Endodermal cell (in vitro differentiated cells): ENCODE measurements around the gene MEGF11. TPM values are rescaled to one million over a fixed set of nuclear protein-coding genes. Genes with fewer than 3 reads are reported as not detected.

Experiments used
- DNase-seq: peaks from one replicate; pipeline ENCODE4 v3.0.0-alpha.2; 2017
- H3K27ac ChIP-seq: 2 replicates; pipeline ENCODE4 v1.5.1; 2013; ENCODE audit warnings: mild to moderate bottlenecking, low read depth, low read length, moderate library complexity
- H3K27me3 ChIP-seq: 2 replicates; pipeline ENCODE4 v1.6.1; 2013; ENCODE audit warnings: mild to moderate bottlenecking, low read length, moderate library complexity; ENCODE audit not compliant: insufficient read depth, control insufficient read depth, poor library complexity, severe bottlenecking
- H3K36me3 ChIP-seq: 2 replicates; pipeline ENCODE4 v1.7.0; 2013; ENCODE audit warnings: mild to moderate bottlenecking, low read length, moderate library complexity; ENCODE audit not compliant: control insufficient read depth, insufficient read depth
- H3K4me1 ChIP-seq: one replicate; pipeline ENCODE4 v1.7.0; 2013; ENCODE audit warnings: low read length; ENCODE audit not compliant: control insufficient read depth, insufficient read depth
- H3K4me3 ChIP-seq: 2 replicates; pipeline ENCODE4 v1.5.1; 2013; ENCODE audit warnings: mild to moderate bottlenecking, low read length, moderate library complexity
- H3K9ac ChIP-seq: 2 replicates; pipeline ENCODE4 v1.6.1; 2013; ENCODE audit warnings: mild to moderate bottlenecking, low read length, moderate library complexity; ENCODE audit not compliant: poor library complexity, severe bottlenecking; ENCODE audit errors: extremely low read depth
- H3K9me3 ChIP-seq: 2 replicates; pipeline ENCODE4 v1.6.1; 2013; ENCODE audit warnings: mild to moderate bottlenecking, low read length, moderate library complexity; ENCODE audit not compliant: control insufficient read depth
- H3K27ac Mint-ChIP-seq: 2 replicates; pipeline ENCODE4 v1.8.0; 2020; ENCODE audit warnings: mixed read lengths
- H3K27me3 Mint-ChIP-seq: 2 replicates; pipeline ENCODE4 v1.8.0; 2021; ENCODE audit warnings: mild to moderate bottlenecking, mixed read lengths; ENCODE audit not compliant: insufficient read depth
- H3K36me3 Mint-ChIP-seq: 2 replicates; pipeline ENCODE4 v1.8.0; 2020; ENCODE audit warnings: low read depth, mixed read lengths
- H3K4me1 Mint-ChIP-seq: 2 replicates; pipeline ENCODE4 v1.8.0; 2020; ENCODE audit warnings: mixed read lengths
- H3K4me3 Mint-ChIP-seq: 2 replicates; pipeline ENCODE4 v1.8.0; 2020; ENCODE audit warnings: mild to moderate bottlenecking, moderate library complexity, mixed read lengths
- H3K9me3 Mint-ChIP-seq: 2 replicates; pipeline ENCODE4 v1.8.0; 2020; ENCODE audit warnings: mild to moderate bottlenecking, mixed read lengths
- WGBS, 2 experiments: methylation state at CpG; one replicate each; pipeline versions ENCODE4 v1.1.5 to v1.1.7; 2013; ENCODE audit warnings: missing lambda C conversion rate in 2 of 2, mixed read lengths in 1 of 2; ENCODE audit not compliant: insufficient coverage in 1 of 2, insufficient read length in 1 of 2; 5-methylcytosine and 5-hydroxymethylcytosine counted together
- total RNA-seq, 2 donors: library from RNA; stranded (reverse); fragmentation: NEBNext Ultra II Directional in 1 of 2; extraction: Animal tissue kit (Norgen Biotek cat#: 25700) in 1 of 2; gene quantifications; 2 replicates in 1 of 2; 3 replicates in 1 of 2; pipeline ENCODE4 v1.2.1, GENCODE V29; 2021
- TF ChIP-seq, protein P1 (sequence below): fragments of 200-600 bp; sonication (generic); conservative IDR thresholded peaks from 2 replicates; pipeline ENCODE4 v1.5.0; 2021; ENCODE audit warnings: antibody characterized with exemption, mild to moderate bottlenecking

MEGF11 gene
- total RNA-seq, 2 donors from 2014 or later, result 0.73 to 1.2 TPM

GRCh38 chr15:65914981-65915925 lies 338.3 kb downstream of the MEGF11 start:
- Histone ChIP-seq H3K27me3 (no peaks in the 10 kb centered on the region), H3K4me1 (peaks cover 3% of the 10 kb centered on the region), H3K36me3 (peaks cover 23% of the 10 kb centered on the region), H3K27ac (no peak overlapping the region), H3K4me3 (no peak overlapping the region), H3K9ac (no peak overlapping the region), H3K9me3 (no peaks in the 10 kb centered on the region)
- H3K4me1 Mint-ChIP-seq, result peaks cover 2% of the 10 kb centered on the region
- no peak for DNase-seq
- peaks cover 10% of the 10 kb centered on the region for H3K36me3 Mint-ChIP-seq
- TF ChIP-seq, protein P1, sequence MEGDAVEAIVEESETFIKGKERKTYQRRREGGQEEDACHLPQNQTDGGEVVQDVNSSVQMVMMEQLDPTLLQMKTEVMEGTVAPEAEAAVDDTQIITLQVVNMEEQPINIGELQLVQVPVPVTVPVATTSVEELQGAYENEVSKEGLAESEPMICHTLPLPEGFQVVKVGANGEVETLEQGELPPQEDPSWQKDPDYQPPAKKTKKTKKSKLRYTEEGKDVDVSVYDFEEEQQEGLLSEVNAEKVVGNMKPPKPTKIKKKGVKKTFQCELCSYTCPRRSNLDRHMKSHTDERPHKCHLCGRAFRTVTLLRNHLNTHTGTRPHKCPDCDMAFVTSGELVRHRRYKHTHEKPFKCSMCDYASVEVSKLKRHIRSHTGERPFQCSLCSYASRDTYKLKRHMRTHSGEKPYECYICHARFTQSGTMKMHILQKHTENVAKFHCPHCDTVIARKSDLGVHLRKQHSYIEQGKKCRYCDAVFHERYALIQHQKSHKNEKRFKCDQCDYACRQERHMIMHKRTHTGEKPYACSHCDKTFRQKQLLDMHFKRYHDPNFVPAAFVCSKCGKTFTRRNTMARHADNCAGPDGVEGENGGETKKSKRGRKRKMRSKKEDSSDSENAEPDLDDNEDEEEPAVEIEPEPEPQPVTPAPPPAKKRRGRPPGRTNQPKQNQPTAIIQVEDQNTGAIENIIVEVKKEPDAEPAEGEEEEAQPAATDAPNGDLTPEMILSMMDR, result no peak
- H3K4me3 Mint-ChIP-seq, result no peak overlapping the region
- no peaks in the 10 kb centered on the region for H3K27me3 Mint-ChIP-seq
- H3K9me3 Mint-ChIP-seq, result no peaks in the 10 kb centered on the region
- H3K27ac Mint-ChIP-seq, result no peak overlapping the region
- 91 to 92% methylated on average over 7 to 8 of the region's 8 CpGs for WGBS, 2 experiments

DNA sequence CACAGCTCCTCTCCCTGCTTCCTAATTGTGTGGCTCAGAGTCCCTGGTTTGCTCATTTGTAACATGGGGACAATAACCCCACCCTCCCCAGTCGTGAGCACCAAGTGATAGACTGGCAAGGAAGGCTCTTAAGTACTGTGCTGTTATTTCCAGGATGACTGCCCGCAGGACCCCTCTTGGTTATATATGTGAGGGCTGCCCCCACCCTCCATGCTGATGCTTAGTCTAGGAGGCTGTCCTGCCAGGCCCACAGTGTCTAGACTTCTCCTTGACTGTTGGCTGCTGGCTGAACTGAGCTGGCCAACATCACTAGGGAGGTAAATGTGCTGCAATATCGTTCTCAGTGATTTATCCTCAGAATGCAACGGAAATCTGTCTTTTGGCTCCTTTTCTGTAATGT lies 339.2 kb downstream of the MEGF11 start:
- H3K4me3 ChIP-seq, result no peak overlapping the region
- H3K4me1 ChIP-seq, result peaks cover 7% of the 10 kb centered on the region
- H3K9me3 Mint-ChIP-seq, result no peaks in the 10 kb centered on the region
- TF ChIP-seq, protein P1, result no peak
- 89 to 96% methylated on average over 4 of the region's 4 CpGs for WGBS, 2 experiments
- peaks cover 14% of the 10 kb centered on the region for H3K36me3 Mint-ChIP-seq
- H3K4me3 Mint-ChIP-seq, result no peak overlapping the region
- no peaks in the 10 kb centered on the region for H3K9me3 ChIP-seq
- H3K4me1 Mint-ChIP-seq, result peaks cover 7% of the 10 kb centered on the region
- no peak overlapping the region for H3K9ac ChIP-seq
- no peak overlapping the region for H3K27ac Mint-ChIP-seq
- H3K27ac ChIP-seq, result no peak overlapping the region
- peaks cover 23% of the 10 kb centered on the region for H3K36me3 ChIP-seq
- H3K27me3 ChIP-seq, result no peaks in the 10 kb centered on the region
- H3K27me3 Mint-ChIP-seq, result no peaks in the 10 kb centered on the region
- DNase-seq, result peak; percentile 24

DNA sequence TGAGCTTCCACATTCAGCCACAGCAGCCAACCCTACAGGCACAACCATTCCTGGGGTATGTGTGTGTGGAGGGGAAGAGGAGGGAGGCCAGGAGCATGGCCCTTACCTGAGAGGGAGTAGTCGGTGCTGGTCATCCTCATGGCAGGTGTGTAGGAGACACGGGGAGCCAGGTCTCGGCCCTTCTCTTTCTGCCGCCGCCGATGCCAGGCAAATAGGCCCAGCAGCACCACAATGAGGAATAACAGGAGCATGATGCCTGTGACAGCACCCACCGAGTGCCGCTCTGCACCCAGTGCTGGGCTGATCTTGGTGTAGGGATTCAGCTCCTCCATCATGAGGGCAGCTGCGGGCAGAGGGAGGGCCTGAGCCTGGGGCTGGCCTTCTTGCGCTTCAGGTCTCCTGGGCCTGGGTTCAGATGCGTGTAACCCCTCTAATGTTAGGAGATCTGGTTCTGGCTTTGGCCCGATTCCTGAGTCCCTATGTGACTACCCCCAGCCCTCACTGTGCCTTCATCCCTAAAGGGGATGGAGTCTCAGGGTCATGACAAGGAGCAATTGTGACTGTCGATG lies 339.8 kb downstream of the MEGF11 start:
- 95% methylated on average over 4 to 12 of the region's 13 CpGs for WGBS, 2 experiments
- no peak overlapping the region for H3K4me3 ChIP-seq
- H3K9me3 Mint-ChIP-seq, result no peaks in the 10 kb centered on the region
- peaks cover 8% of the 10 kb centered on the region for H3K4me1 ChIP-seq
- no peaks in the 10 kb centered on the region for H3K27me3 Mint-ChIP-seq
- H3K4me3 Mint-ChIP-seq, result no peak overlapping the region
- H3K27ac Mint-ChIP-seq, result no peak overlapping the region
- no peaks in the 10 kb centered on the region for H3K9me3 ChIP-seq
- H3K27me3 ChIP-seq, result no peaks in the 10 kb centered on the region
- peaks cover 9% of the 10 kb centered on the region for H3K4me1 Mint-ChIP-seq
- H3K36me3 ChIP-seq, result peaks cover 19% of the 10 kb centered on the region
- DNase-seq, result no peak
- no peak overlapping the region for H3K9ac ChIP-seq
- no peak overlapping the region for H3K27ac ChIP-seq
- H3K36me3 Mint-ChIP-seq, result peaks cover 9% of the 10 kb centered on the region
- TF ChIP-seq, protein P1, result no peak
